Stimulated activated naive CD8-positive, alpha-beta T cell treated with anti-CD3 and anti-CD28 coated beads, Interleukin-15, amount 100 ng/mL, for 72 hours (primary cell): ENCODE data around the gene UPK3BL1.
"Not testable (repeated sequence)": the region's sequence is repeated elsewhere in the genome, so short reads cannot be mapped to it uniquely, and the experiment has no call there.

Experiments used
- ATAC-seq: fragments of 150-1000 bp; cut with Tn5 transposase; 2 replicates; pipeline ENCODE4 v1.10.0; 2021; ENCODE audit warnings: mild to moderate bottlenecking, moderate library complexity
- DNase-seq, 2 donors: peaks; one replicate each; pipeline ENCODE4 v3.0.0; 2021 to 2022
- H3K27ac Mint-ChIP-seq, 2 donors: one replicate each; pipeline ENCODE4 v1.8.0; 2022; ENCODE audit warnings: mild to moderate bottlenecking in 2 of 2, mixed read lengths in 2 of 2, moderate library complexity in 2 of 2
- H3K27me3 Mint-ChIP-seq: one replicate; pipeline ENCODE4 v1.8.0; 2022; ENCODE audit warnings: mixed read lengths
- H3K4me1 Mint-ChIP-seq: one replicate; pipeline ENCODE4 v1.8.0; 2022; ENCODE audit warnings: mild to moderate bottlenecking, mixed read lengths
- H3K4me3 Mint-ChIP-seq, 2 donors: one replicate each; pipeline ENCODE4 v1.8.0; 2022; ENCODE audit warnings: mild to moderate bottlenecking in 2 of 2, mixed read lengths in 2 of 2, moderate library complexity in 1 of 2
- H3K9me3 Mint-ChIP-seq, 2 donors: one replicate each; pipeline ENCODE4 v1.8.0; 2022; ENCODE audit warnings: mixed read lengths in 2 of 2

The UPK3BL1 gene

DNA sequence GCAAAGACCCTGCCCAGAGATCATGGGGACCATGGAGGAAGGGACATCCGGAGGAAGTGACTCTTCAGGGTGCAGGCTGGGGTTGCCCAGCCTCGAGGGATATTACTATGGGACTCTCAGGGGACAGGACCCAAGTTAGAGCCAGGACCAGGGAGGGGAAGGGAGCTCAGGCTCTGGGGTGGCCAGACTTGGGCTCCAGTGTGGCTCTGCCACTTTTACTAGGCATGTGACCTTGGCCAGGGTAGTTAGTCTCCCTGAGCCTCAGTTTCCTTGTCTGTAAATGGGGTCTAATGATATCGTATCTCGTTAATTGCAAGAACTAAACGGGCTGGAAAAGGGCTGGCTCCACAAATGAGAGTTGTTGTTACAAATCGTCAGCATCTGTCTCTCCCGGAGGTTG, 32.1 kb downstream of the UPK3BL1 start:
- H3K9me3 Mint-ChIP-seq, DNase-seq, ATAC-seq, H3K27me3 Mint-ChIP-seq, H3K27ac Mint-ChIP-seq, H3K4me1 Mint-ChIP-seq: not testable (repeated sequence)
- peak overlapping the region in 1 of 2 donors; percentile 24 for H3K4me3 Mint-ChIP-seq

DNA sequence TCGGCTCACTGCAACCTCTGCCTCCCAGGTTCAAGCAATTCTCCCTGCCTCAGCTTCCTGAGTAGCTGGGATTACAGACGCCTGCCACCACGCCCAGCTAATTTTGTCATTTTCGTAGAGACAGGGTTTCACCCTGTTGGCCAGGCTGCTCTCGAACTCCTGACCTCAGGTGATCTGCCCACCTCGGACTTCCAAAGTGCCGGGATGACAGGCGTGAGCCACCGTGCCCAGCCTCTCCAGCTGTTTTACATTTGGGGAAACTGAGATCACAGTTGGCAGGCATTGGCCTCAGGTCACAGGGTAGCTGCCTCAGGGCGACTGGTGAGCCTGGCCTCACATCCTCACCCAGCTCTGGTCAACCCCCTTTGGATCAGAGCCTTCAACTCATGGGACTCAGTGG, 32.9 kb downstream of the UPK3BL1 start:
- H3K27me3 Mint-ChIP-seq, ATAC-seq, H3K27ac Mint-ChIP-seq, H3K4me1 Mint-ChIP-seq, DNase-seq, H3K9me3 Mint-ChIP-seq, H3K4me3 Mint-ChIP-seq: not testable (repeated sequence)

DNA sequence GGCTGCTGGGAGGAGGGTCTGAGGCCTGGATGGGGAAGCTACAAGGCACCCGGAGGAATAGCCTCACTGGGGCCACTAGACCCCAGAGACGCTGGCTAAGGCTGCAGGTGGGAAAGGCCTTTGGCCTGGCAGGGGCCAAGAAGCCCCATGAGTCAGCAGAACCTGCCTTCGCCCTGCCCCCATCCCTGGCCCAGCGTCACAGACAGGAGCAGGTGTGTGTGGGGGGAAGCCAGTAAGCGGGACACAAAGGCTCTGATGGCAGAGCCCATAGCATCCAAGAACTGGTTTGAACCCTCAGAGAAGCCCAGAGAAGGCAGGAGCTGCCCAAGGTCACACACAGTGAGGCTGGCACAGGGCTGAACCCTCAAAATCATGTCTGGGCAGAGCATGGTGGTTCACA, 35.7 kb downstream of the UPK3BL1 start:
- H3K27me3 Mint-ChIP-seq, ATAC-seq, H3K9me3 Mint-ChIP-seq, H3K4me1 Mint-ChIP-seq, DNase-seq, H3K4me3 Mint-ChIP-seq, H3K27ac Mint-ChIP-seq: not testable (repeated sequence)

DNA sequence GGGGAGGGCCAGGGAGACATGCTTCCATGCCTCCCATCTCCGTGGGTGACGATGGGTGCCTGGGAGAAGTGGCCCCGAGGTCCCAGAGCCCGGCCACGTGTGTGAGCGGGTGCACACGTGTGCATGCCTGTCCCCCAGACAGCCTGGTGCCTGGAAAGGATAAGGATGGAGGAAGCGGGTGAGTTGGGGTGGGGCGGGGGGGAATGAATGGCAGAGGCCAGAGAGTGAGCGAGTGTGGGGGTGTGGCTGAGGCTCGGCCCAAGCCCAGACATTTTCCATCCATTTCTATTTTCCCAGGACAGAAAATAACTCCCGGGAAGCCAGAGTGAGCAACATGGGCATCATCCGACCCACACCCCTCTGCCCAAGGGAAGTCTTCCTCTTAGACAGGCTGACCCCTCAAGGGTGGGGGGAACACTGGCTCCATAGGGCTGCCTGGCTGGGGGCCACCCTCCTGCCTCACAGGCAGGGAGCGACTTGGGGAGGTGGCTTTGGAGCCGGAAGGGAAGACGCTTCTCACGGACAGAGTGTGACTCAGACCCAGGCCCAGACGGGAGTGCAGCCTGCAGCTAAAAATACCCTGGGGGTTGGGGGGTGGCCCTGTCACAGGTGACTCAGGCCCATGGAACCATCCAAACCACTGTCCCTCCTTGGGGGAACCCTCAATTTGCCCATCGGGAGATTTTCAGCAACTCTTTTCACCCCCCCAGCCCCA, 38.0 kb downstream of the UPK3BL1 start:
- H3K4me1 Mint-ChIP-seq, DNase-seq, H3K4me3 Mint-ChIP-seq, H3K27ac Mint-ChIP-seq, H3K27me3 Mint-ChIP-seq, H3K9me3 Mint-ChIP-seq: not testable (repeated sequence)
- ATAC-seq, result peak; percentile 11

DNA sequence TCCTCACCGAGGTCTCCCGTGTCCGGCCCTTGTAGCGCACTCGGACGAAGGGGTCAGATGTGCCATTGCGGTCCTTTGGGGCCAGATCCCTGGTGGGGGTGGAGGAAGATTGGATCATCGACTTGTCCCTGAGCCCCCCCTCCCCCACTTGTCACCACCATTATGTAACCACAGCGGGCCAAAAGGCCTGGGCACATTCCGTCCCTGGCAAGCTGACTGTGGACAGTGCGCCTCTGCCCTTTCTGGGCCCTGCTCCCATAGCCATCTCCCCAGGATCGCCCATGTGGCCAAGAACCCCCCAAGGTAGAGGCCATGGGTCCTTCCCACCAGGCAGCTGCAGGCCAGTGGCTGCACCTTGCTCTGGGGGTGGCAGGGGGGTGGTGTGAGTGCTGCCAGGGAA, 40.3 kb downstream of the UPK3BL1 start:
- not testable (repeated sequence) for H3K27me3 Mint-ChIP-seq, H3K4me1 Mint-ChIP-seq, DNase-seq, H3K9me3 Mint-ChIP-seq, H3K4me3 Mint-ChIP-seq, H3K27ac Mint-ChIP-seq, ATAC-seq

DNA sequence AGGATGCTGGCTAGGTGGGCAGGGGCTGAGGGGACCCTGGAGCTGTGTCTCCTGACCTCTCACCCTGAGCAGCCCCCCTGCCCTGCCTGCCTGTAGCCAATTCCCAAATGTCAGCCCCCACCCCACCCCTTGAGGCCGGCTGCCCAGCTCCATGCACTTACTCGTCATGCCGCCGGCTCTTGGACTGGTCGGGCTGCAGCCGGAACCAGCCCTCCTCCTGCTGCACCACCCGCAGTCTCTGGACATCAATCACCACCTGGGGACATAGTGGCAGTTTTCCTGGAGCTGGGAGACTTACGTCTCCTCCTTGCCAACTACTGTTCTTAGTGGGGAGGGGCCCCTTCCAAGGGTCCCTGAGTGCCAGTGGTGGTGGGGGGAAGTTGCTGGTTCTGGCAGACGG, 42.9 kb downstream of the UPK3BL1 start:
- not testable (repeated sequence) for H3K27ac Mint-ChIP-seq, ATAC-seq, H3K27me3 Mint-ChIP-seq, H3K4me3 Mint-ChIP-seq, DNase-seq, H3K9me3 Mint-ChIP-seq, H3K4me1 Mint-ChIP-seq

DNA sequence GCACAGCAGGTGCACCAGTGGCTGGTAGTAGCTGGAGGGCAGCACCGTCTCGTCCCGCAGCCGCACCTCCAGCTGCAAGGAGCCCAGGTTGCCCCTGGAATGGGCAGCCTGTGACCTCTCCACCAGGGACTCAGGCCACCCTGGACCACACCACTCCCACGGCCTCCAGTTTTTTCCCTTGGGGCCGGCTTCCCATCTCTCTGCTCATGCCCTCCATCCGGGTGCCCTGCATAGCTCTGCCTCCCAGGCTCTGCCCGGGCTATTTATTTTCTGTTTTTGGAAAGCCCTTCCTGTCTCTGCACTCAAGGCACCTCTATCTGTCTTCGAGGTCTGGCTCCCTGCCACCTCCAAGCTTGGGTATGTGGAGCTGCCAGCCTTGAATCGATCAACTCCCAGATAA, 46.6 kb downstream of the UPK3BL1 start:
- not testable (repeated sequence) for H3K4me3 Mint-ChIP-seq, ATAC-seq, H3K27ac Mint-ChIP-seq, H3K27me3 Mint-ChIP-seq, H3K9me3 Mint-ChIP-seq, H3K4me1 Mint-ChIP-seq
- DNase-seq, result peak in 1 of 2 donors; percentile 9

DNA sequence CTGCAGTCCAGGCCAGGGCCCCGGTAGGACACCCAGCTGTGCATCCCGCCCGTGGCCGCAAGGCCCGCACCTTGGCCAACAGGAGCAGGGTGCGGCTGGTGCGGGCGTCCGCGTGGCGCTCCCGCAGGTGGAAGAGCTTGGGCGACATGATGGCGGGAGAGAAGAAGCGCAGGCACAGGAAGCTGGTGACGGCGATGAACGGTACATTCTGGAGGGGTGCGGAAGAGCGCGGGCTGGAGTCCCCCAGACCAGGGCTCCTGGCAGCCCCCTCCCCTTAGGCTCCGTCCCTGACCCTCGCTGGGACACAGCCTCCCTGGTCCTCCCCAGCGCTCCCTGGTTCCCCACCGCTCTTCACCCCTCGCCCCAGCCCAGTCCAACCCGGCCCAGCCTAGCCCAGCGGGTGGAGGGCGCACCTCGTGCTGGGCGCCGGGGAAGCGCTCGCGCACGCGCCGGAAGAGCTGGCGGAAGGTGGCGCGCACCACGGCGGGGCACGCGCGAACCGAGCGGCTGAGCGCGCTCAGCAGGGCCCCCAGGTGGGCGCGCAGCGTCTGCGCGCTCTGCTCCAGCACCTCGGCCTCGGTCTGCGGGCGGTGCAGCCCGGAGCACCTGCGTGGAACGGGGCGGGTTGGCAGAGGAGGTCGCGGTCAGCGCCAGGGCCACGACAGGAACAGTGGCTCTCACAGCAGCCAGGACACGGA, 48.8 kb downstream of the UPK3BL1 start:
- H3K9me3 Mint-ChIP-seq, H3K4me1 Mint-ChIP-seq, H3K27ac Mint-ChIP-seq, DNase-seq, H3K4me3 Mint-ChIP-seq, H3K27me3 Mint-ChIP-seq: not testable (repeated sequence)
- ATAC-seq, result peak; percentile 84

DNA sequence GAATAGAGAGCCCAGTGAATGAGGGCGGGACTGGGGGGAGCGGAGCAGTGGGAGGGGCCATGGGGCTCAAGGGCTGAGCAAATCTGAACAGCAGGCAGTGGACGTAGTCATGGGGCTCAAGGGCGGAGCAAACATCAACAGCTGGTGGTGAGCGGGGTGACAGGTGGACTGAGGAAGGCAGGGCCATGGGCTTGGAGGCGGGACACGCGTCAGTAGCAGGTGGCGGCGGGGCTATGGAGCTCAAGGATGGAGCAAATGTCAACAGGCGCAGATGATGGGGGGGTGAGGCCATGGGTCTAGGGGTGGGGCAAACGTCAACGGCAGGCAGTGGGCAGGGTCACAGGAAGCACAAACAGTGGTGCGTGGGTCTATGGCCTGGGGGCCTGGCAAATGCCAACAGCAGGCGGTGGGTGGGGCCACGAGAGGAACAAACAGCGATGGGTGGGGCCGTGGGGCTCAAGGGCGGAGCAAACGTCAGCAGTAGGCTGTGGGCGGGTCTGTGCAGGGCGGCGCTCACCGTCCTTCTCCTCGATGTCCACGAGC, 50.0 kb downstream of the UPK3BL1 start:
- H3K9me3 Mint-ChIP-seq, H3K27ac Mint-ChIP-seq, H3K4me3 Mint-ChIP-seq, H3K27me3 Mint-ChIP-seq, H3K4me1 Mint-ChIP-seq: not testable (repeated sequence)
- DNase-seq, result peak; percentile 48 to 52
- ATAC-seq, result peak; percentile 70

DNA sequence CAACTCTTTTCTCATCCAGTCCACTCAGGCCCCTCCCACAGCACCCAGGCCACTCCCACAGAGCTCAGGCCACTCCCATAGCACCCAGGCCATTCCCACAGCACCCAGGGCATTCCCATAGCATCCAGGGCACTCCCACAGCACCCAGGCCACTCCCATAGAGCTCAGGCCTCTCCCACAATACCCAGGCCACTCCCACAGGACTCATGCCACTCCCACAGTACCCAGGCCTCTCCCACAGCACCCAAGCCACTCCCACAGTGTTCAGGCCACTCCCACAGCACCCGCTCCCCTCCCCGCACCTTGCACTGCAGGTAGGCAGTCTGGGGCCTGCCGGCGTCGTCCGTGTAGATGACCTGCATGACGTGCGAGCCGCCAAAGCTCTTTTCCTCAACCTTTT, 52.7 kb downstream of the UPK3BL1 start:
- H3K4me1 Mint-ChIP-seq, H3K4me3 Mint-ChIP-seq, H3K9me3 Mint-ChIP-seq, DNase-seq, H3K27ac Mint-ChIP-seq, H3K27me3 Mint-ChIP-seq: not testable (repeated sequence)
- peak; percentile 41 for ATAC-seq
